ENCODE measurements around the gene ADM2. TPM values are rescaled to one million over a fixed set of nuclear protein-coding genes. Genes with fewer than 3 reads are reported as not detected.
"Not testable (repeated sequence)": the region's sequence is repeated elsewhere in the genome, so short reads cannot be mapped to it uniquely, and the experiment has no call there.

The ADM2 gene
- total RNA-seq, 4 donors from 2014 or later = 0.53 TPM; not detected in 3

- H3K36me3 ChIP-seq = peaks cover 0 to 49% of the 10 kb centered on the region in 2 donors
- H3K4me1 ChIP-seq = no peaks in the 10 kb centered on the region
- ATAC-seq (no peak), DNase-seq (no peak)
- no peak overlapping the region for H3K4me3 ChIP-seq
- intact Hi-C loops (cut with DNase I; ENCODE audit: low total_unique reads) (no loop called here), in situ Hi-C loops (cut with MboI; ENCODE audit: low sequenced_read_pairs in 4 of 4) (no loop called here)
- H3K9me3 ChIP-seq = no peaks in the 10 kb centered on the region
- no peak overlapping the region for H3K27ac ChIP-seq
- no peaks in the 10 kb centered on the region for H3K27me3 ChIP-seq
- TF ChIP-seq POLR2A (IDR thresholded peaks at IDR 0.05) (no peak), CTCF (IDR thresholded peaks at IDR 0.05 in 4 of 5, conservative IDR thresholded peaks at IDR 0.05 in 1 of 5) (no peak)
Measured at GRCh38 chr22:50517495-50518260, 36.3 kb downstream of the ADM2 start.

- no peaks in the 10 kb centered on the region for H3K4me1 ChIP-seq
- DNase-seq = no peak
- no peak for ATAC-seq
- no peaks in the 10 kb centered on the region for H3K27me3 ChIP-seq
- in situ Hi-C loops (cut with MboI; ENCODE audit: low sequenced_read_pairs in 4 of 4) = no loop called here
- intact Hi-C loops (cut with DNase I; ENCODE audit: low total_unique reads) = no loop called here
- TF ChIP-seq POLR2A (IDR thresholded peaks at IDR 0.05) (no peak), CTCF (IDR thresholded peaks at IDR 0.05 in 4 of 5, conservative IDR thresholded peaks at IDR 0.05 in 1 of 5) (no peak)
- H3K9me3 ChIP-seq = no peaks in the 10 kb centered on the region
- no peak overlapping the region for H3K27ac ChIP-seq
- no peak overlapping the region for H3K4me3 ChIP-seq
- peaks cover 0 to 58% of the 10 kb centered on the region in 2 donors for H3K36me3 ChIP-seq
Measured at GRCh38 chr22:50518606-50519005, 37.3 kb downstream of the ADM2 start.

- no peak for TF ChIP-seq CTCF (IDR thresholded peaks at IDR 0.05 in 4 of 5, conservative IDR thresholded peaks at IDR 0.05 in 1 of 5)
- TF ChIP-seq POLR2A (IDR thresholded peaks at IDR 0.05) = no peak
- DNase-seq (no peak), ATAC-seq (no peak)
- Histone ChIP-seq H3K36me3 (peaks cover 0 to 61% of the 10 kb centered on the region in 2 donors), H3K27me3 (no peaks in the 10 kb centered on the region), H3K27ac (no peak overlapping the region), H3K4me3 (no peak overlapping the region), H3K4me1 (peaks cover 0 to 2% of the 10 kb centered on the region in 2 donors), H3K9me3 (no peaks in the 10 kb centered on the region)
- in situ Hi-C loops (cut with MboI; ENCODE audit: low sequenced_read_pairs in 4 of 4) = no loop called here
- intact Hi-C loops (cut with DNase I; ENCODE audit: low total_unique reads) = no loop called here
Measured at GRCh38 chr22:50519151-50519550, 37.8 kb downstream of the ADM2 start.

GRCh38 chr22:50520184-50520583 is 38.8 kb downstream of the ADM2 start:
- H3K4me1 ChIP-seq = peaks cover 7 to 12% of the 10 kb centered on the region in 2 donors
- H3K27me3 ChIP-seq; in situ Hi-C loops (cut with MboI; ENCODE audit: low sequenced_read_pairs in 4 of 4); H3K4me3 ChIP-seq; DNase-seq; intact Hi-C loops (cut with DNase I; ENCODE audit: low total_unique reads); H3K9me3 ChIP-seq; H3K27ac ChIP-seq; ATAC-seq: not testable (repeated sequence)
- H3K36me3 ChIP-seq = peaks cover 0 to 61% of the 10 kb centered on the region in 2 donors

GRCh38 chr22:50520826-50521453 is 39.6 kb downstream of the ADM2 start:
- no peak for TF ChIP-seq POLR2A (IDR thresholded peaks at IDR 0.05)
- no peak for TF ChIP-seq CTCF (IDR thresholded peaks at IDR 0.05 in 4 of 5, conservative IDR thresholded peaks at IDR 0.05 in 1 of 5)
- Histone ChIP-seq H3K9me3 (no peaks in the 10 kb centered on the region), H3K4me3 (no peak overlapping the region), H3K36me3 (peaks cover 0 to 61% of the 10 kb centered on the region in 2 donors), H3K27me3 (no peaks in the 10 kb centered on the region), H3K4me1 (peaks cover 7 to 12% of the 10 kb centered on the region in 2 donors), H3K27ac (no peak overlapping the region)
- no peak for ATAC-seq
- in situ Hi-C loops (cut with MboI; ENCODE audit: low sequenced_read_pairs in 4 of 4) (no loop called here), intact Hi-C loops (cut with DNase I; ENCODE audit: low total_unique reads) (no loop called here)
- no peak for DNase-seq
